Loucy (cell line): ENCODE measurements around the gene NXN.

Experiments
- H2AFZ ChIP-seq: fragments of 200-600 bp; sonication (generic); 2 replicates; pipeline ENCODE4 v1.6.0; 2016; ENCODE audit warnings: antibody characterized with exemption, mild to moderate bottlenecking, low read length, moderate library complexity
- H3F3A ChIP-seq: fragments of 200-600 bp; 2 replicates; pipeline ENCODE4 v1.6.0; 2016; ENCODE audit warnings: antibody characterized with exemption, low read depth, mild to moderate bottlenecking
- H3K27me3 ChIP-seq: fragments of 200-600 bp; sonication (generic); 2 replicates; pipeline ENCODE4 v1.6.1; 2014; ENCODE audit warnings: low read length, mild to moderate bottlenecking; ENCODE audit not compliant: insufficient read depth, poor library complexity, severe bottlenecking
- H3K36me3 ChIP-seq: fragments of 200-600 bp; sonication (generic); 2 replicates; pipeline ENCODE4 v1.6.1; 2016; ENCODE audit warnings: low read length; ENCODE audit not compliant: insufficient read depth
- H3K4me1 ChIP-seq: fragments of 200-600 bp; sonication (generic); 2 replicates; pipeline ENCODE4 v1.5.1; 2014; ENCODE audit warnings: low read length, mild to moderate bottlenecking; ENCODE audit not compliant: insufficient read depth, poor library complexity, severe bottlenecking
- H3K4me2 ChIP-seq: fragments of 200-600 bp; sonication (generic); 2 replicates; pipeline ENCODE4 v1.6.0; 2014; ENCODE audit warnings: antibody characterized with exemption, low read length, low read depth, mild to moderate bottlenecking; ENCODE audit not compliant: poor library complexity, severe bottlenecking
- H3K4me3 ChIP-seq: fragments of 200-600 bp; sonication (generic); 2 replicates; pipeline ENCODE4 v1.5.1; 2014; ENCODE audit warnings: low read length, mild to moderate bottlenecking, mixed read lengths; ENCODE audit not compliant: poor library complexity, severe bottlenecking
- H3K79me2 ChIP-seq: fragments of 200-600 bp; sonication (generic); 2 replicates; pipeline ENCODE4 v1.6.1; 2014; ENCODE audit warnings: low read length; ENCODE audit not compliant: insufficient read depth
- H3K9ac ChIP-seq: fragments of 200-600 bp; sonication (generic); 2 replicates; pipeline ENCODE4 v1.6.0; 2014; ENCODE audit warnings: mild to moderate bottlenecking, low read depth, low read length, moderate library complexity; ENCODE audit not compliant: poor library complexity, severe bottlenecking
- H3K9me2 ChIP-seq: fragments of 200-600 bp; sonication (generic); replicated peaks from 2 replicates; pipeline ENCODE4 v1.6.1; 2016; ENCODE audit warnings: low read depth, low read length, mixed read lengths
- H3K9me3 ChIP-seq: fragments of 200-600 bp; sonication (generic); 2 replicates; pipeline ENCODE4 v1.6.1; 2014; ENCODE audit warnings: mild to moderate bottlenecking, antibody characterized with exemption, low read length, low read depth; ENCODE audit not compliant: insufficient read depth
- H4K20me1 ChIP-seq: fragments of 200-600 bp; sonication (generic); 2 replicates; pipeline ENCODE4 v1.6.0; 2014; ENCODE audit warnings: antibody characterized with exemption, low read length, mild to moderate bottlenecking; ENCODE audit not compliant: insufficient read depth, poor library complexity, severe bottlenecking
- CTCF ChIP-seq: fragments of 200-600 bp; sonication (generic); conservative IDR thresholded peaks from 2 replicates; pipeline ENCODE4 v1.5.1; 2014; ENCODE audit warnings: mild to moderate bottlenecking, antibody characterized with exemption, low read length
- EZH2phosphoT487 ChIP-seq: fragments of 200-600 bp; IDR thresholded peaks from 2 replicates; pipeline ENCODE4 v1.6.1; 2018; ENCODE audit warnings: antibody characterized with exemption, mild to moderate bottlenecking, moderate library complexity, borderline replicate concordance

Gene NXN

GRCh38 chr17:957856-958421 is 21.6 kb downstream of the NXN start:
- Histone ChIP-seq H4K20me1 (no peaks in the 10 kb centered on the region), H2AFZ (no peak overlapping the region), H3K36me3 (no peaks in the 10 kb centered on the region), H3F3A (no peaks in the 10 kb centered on the region), H3K79me2 (no peaks in the 10 kb centered on the region), H3K4me2 (no peak overlapping the region), H3K9me3 (no peaks in the 10 kb centered on the region), H3K9ac (no peak overlapping the region), H3K9me2 (no peaks in the 10 kb centered on the region), H3K4me1 (no peaks in the 10 kb centered on the region), H3K27me3 (no peaks in the 10 kb centered on the region), H3K4me3 (no peak overlapping the region)
- TF ChIP-seq CTCF = no peak
- TF ChIP-seq EZH2phosphoT487 = no peak

- H3K4me1 ChIP-seq = peaks cover 2% of the 10 kb centered on the region
- no peaks in the 10 kb centered on the region for H3F3A ChIP-seq
- TF ChIP-seq EZH2phosphoT487 (no peak), CTCF (no peak)
- H3K79me2 ChIP-seq = no peaks in the 10 kb centered on the region
- H2AFZ ChIP-seq = no peak overlapping the region
- no peak overlapping the region for H3K9ac ChIP-seq
- no peaks in the 10 kb centered on the region for H3K27me3 ChIP-seq
- H3K9me3 ChIP-seq = no peaks in the 10 kb centered on the region
- H4K20me1 ChIP-seq = no peaks in the 10 kb centered on the region
- H3K4me2 ChIP-seq = no peak overlapping the region
- H3K4me3 ChIP-seq = no peak overlapping the region
- no peaks in the 10 kb centered on the region for H3K36me3 ChIP-seq
- no peaks in the 10 kb centered on the region for H3K9me2 ChIP-seq
These were observed 22.7 kb downstream of the NXN start for GRCh38 chr17:956905-957304.

GRCh38 chr17:954431-955164 is 25.0 kb downstream of the NXN start:
- Histone ChIP-seq H3K9ac (no peak overlapping the region), H3K79me2 (no peaks in the 10 kb centered on the region), H3K4me1 (peaks cover 6% of the 10 kb centered on the region), H4K20me1 (no peaks in the 10 kb centered on the region), H2AFZ (no peak overlapping the region), H3K27me3 (no peaks in the 10 kb centered on the region), H3F3A (no peaks in the 10 kb centered on the region), H3K4me2 (no peak overlapping the region), H3K9me3 (no peaks in the 10 kb centered on the region), H3K9me2 (no peaks in the 10 kb centered on the region), H3K4me3 (no peak overlapping the region), H3K36me3 (no peaks in the 10 kb centered on the region)
- TF ChIP-seq EZH2phosphoT487 (no peak), CTCF (no peak)
